HG03280 (cell line): ENCODE results near the gene BRSK2.
"Not testable (repeated sequence)": the region's sequence is repeated elsewhere in the genome, so short reads cannot be mapped to it uniquely, and the experiment has no call there.

Experiments used
- ATAC-seq: cut with Tn5 transposase; IDR thresholded peaks from one replicate; pipeline ENCODE4 v1.9.1; 2021; ENCODE audit warnings: mild to moderate bottlenecking, moderate library complexity; ENCODE audit not compliant: unreplicated experiment

Gene BRSK2

DNA sequence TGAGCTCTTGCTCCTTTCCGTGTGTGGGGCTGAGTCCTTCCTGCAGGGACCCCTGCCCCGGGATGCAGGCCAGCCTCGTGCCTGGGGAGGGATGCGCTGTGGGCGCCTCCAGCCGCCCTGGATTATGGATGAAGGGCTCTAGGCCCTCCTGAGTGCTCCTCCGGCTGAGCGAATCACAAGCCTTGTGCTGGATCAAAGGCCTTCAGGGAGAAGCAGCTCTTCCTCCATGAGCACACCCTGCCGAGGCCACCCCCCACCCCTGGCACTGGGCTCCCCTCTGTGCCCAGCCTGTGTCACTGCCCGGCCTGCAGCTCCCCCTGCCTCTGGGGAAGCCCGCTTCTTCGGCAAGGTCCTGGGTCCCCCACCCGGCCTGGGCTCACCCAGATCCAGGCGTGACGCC is 43.8 kb downstream of the BRSK2 start:
- ATAC-seq: no peak

DNA sequence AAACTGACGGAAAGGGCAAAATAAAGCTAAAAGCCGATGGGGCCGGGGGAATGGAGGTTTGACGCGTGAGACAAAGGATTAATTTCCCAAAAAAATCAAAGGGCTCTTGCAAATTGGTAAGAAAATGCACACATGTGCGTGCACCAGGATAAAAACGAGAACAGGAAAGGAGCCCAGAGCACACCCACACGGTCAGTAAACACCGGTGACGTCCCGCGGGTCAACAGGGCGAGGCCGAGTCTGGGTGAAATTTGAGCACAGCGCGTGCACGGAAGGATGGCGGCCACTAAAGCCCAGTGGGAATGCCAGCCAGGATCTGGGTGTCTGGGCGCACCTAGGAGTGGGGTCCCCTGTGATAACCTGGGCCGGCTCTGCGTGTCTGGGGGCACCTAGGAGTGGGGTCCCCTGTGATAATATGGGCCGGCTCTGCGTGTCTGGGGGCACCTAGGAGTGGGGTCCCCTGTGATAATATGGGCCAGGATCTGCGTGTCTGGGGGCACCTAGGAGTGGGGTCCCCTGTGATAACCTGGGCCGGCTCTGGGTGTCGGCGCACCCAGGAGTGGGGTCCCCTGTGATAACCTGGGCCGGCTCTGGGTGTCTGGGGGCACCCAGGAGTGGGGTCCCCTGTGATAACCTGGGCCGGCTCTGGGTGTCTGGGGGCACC is 44.4 kb downstream of the BRSK2 start:
- ATAC-seq: no peak

GRCh38 chr11:1435479-1435819 is 45.7 kb downstream of the BRSK2 start:
- not testable (repeated sequence) for ATAC-seq

DNA sequence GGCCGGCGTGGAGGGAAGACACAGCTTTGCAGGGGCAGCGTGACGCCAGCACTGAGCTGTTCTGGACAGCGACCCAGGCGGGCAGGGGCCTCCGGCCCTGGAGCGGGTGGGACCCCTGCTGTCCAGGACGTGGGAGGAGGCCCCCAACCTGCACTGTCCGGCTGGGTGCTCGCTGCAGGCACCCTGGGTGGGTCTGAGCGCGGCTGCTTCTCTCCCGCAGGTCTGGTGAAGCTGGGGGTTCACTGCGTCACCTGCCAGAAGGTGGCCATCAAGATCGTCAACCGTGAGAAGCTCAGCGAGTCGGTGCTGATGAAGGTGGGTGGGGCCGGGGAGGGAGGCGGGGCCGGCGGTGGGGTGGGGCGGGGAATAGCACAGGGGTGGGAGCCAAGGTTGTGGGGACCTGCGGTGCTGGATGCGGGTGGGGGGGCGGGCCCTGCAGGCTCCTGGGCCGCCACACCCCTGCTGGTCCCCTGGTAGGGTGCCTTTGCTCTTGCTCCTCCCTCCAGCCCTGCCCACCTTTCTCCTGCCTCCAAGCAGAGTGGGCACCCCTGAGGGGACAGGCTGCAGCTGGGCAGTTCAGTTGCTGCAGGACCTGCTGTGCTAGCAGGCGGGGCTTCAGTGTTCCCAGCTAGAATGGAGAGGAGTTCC is 46.2 kb downstream of the BRSK2 start:
- ATAC-seq: no peak

DNA sequence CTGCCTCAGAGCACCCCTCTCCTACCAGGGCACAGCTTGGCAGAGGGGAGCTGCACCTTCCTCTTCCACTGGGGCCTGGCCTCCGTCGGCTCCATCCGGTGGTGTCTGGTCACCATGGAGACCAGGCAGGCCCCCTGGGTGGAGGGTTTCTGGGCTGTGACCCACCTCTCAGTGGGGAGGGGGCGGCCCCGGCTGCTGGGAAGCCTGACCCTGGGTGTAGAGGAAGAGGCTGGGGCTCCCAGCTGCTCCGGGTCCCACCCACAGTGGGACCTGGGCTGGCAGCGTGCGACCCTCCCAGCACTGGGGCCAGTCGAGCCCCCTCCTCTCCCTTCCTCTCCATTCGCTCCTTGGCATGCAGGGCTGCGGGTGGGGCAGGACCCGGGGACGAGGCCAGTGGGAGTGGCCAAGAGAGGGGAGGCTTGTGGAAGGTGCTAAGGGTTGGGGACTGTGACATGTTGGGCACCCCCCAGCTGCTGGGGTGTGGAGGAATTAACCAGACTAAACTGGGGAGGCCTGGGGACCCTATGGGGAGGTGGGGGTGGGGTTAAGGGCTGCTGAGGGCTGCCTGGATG is 46.8 kb downstream of the BRSK2 start:
- ATAC-seq: no peak

- ATAC-seq: no peak
Measured at GRCh38 chr11:1437500-1437899, 47.8 kb downstream of the BRSK2 start.

GRCh38 chr11:1438261-1438966 is 48.7 kb downstream of the BRSK2 start:
- no peak for ATAC-seq

DNA sequence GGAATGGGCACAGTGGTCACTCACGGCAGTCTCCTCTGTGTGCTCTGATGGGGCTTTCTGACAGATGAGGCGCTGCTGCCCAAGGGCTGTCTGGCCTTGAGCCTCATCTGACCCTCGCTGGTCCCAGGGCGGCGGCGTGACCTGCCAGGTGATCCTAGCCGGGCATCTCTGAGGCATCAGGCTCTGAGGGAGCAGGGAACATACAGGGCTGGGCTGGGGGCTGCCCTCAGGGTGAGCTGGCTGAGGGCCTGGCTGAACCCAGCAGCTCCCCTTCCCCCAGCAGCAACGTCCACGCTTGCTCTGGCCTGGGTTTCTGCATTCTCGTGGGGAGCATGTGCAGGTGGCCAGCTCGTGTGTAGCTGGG is 49.2 kb downstream of the BRSK2 start:
- ATAC-seq: no peak

DNA sequence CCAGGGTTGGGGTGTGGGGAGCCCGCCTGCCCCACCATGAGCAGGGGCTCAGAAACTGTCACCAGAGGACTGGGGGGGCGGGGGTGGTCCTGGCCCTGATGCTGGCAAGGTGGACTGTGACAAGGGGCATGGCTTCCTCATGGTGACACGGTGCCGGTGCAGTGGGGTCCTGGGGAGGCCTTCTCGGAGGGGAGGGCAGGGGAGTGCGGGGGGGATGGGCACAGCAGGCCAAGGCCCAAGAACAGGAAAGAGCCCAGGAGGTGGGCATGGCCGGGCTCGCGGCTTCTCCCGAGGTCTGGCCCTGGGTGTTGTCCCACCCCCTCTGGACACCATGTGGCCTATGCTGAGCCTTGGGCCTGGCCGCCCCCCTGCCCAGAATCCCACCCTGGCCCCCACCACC is 49.6 kb downstream of the BRSK2 start:
- no peak for ATAC-seq

DNA sequence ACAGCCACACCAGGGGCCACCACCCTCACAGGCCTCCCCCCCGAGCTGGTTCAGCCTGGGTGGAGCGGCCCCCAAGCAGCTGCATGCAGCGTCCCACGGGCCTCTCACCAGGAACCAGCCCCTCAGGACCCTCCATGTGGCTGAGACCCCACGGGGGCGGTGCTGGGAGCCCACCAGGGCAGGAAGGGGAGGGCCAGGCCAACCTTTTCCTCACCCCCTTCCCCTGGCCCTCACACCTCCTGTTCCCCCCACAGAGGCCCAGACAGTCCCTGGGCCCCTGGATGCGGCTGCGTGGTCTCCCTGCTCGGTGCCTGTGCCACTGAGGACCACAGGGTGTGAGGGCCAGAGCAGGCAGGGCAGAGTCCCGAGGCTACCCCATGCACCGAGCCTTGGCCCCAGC is 50.3 kb downstream of the BRSK2 start:
- no peak for ATAC-seq

DNA sequence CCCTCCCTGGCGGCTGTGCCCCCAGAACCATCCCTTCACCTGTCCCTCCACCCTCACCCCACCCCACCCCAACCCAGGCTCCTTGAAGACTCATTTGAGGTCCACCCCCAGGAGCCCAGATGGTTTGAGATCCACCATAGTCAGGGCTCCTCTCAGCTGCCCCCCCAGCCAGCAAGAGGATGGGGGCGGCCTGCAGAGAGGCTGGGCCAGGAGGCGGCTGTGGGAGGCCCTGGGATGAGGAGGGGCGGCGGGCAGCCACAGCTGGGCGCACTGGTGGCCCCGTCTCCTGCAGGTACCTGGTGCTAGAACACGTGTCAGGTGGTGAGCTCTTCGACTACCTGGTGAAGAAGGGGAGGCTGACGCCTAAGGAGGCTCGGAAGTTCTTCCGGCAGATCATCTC is 50.8 kb downstream of the BRSK2 start:
- no peak for ATAC-seq

- no peak for ATAC-seq
Measured at GRCh38 chr11:1442163-1442562, 52.4 kb downstream of the BRSK2 start.

GRCh38 chr11:1442807-1443366 is 53.2 kb downstream of the BRSK2 start:
- no peak for ATAC-seq

DNA sequence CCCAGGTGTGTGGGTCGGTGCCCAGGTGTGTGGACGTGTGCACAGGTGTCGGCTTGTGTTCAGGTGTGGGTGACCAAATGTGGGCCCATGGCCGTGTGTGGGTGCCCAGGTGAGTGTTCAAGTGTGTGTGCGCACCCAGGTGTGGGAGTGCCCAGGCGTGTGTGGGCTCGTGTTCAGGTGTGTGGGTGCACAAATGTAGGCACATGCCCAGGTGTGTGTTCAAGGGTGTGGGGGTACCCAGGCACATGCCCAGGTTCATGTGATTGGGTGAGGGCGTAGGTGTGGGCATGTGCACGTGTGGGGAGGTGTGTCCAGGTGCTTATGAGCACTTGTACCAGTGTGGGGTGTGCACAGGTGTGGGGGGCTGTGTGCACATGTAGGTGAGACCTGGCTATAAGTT is 54.0 kb downstream of the BRSK2 start:
- ATAC-seq: no peak

DNA sequence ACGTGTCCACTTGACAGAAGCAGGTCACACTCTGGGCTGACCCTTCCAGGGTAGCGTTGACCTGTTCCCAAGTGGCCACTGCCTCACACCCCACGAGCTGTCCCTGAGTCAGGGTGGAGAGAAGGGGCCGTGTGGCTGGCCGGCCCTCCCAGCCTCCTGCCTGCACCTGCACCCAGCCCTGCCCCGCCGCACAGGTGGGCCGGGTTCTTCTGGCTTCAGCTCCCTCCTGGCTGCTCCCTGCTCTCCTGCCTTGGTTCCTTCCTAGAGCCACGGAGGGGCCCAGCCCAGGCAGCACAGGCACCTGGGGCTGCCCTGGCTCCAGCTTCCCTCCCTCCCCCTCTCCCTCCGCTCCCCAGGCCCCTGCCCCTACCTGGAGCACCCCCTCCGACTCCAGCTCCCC is 54.6 kb downstream of the BRSK2 start:
- no peak for ATAC-seq

- no peak for ATAC-seq
Measured at GRCh38 chr11:1444823-1445422, 55.2 kb downstream of the BRSK2 start.

- no peak for ATAC-seq
Measured at GRCh38 chr11:1445741-1446445, 56.2 kb downstream of the BRSK2 start.

GRCh38 chr11:1446623-1447022 is 56.9 kb downstream of the BRSK2 start:
- ATAC-seq: no peak

- no peak for ATAC-seq
Measured at GRCh38 chr11:1447845-1448825, 58.4 kb downstream of the BRSK2 start.

DNA sequence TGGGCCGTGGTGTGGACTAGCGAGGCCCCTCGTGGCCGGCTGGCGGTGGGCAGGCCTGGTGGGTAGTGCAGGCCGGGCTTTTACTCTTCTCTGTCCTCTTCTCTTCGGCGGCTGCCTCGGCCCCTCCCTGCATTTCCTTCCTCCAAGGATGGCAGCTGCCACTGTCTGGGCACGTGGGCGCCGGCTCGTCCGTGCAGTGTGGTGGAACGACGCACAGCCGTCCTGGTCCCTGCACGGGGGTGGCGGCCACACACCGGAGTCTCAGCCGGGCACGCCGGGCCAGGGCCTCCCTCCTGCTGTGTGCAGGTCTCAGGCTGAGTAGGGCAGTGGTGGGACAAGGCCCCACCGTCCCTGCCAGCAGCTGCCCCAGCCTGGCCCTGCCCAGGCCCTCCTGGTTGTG is 59.1 kb downstream of the BRSK2 start:
- ATAC-seq: no peak
